T-helper 2 cell treated with Interferon-gamma antibody and Interleukin-4, amounts not matched to agents 5 μg/mL and 100 μg/mL, for 36 hours (primary cell): ENCODE measurements around the gene OR8K1.

Experiments
- DNase-seq: peaks from one replicate; pipeline ENCODE4 v3.0.0; 2021; ENCODE audit warnings: low spot score
- H3K27ac Mint-ChIP-seq: one replicate; pipeline ENCODE4 v1.8.0; 2021; ENCODE audit warnings: mild to moderate bottlenecking, mixed read lengths
- H3K27me3 Mint-ChIP-seq: one replicate; pipeline ENCODE4 v1.8.0; 2021; ENCODE audit warnings: low read depth, mixed read lengths
- H3K36me3 Mint-ChIP-seq: one replicate; pipeline ENCODE4 v1.8.0; 2021; ENCODE audit warnings: low read depth, mixed read lengths
- H3K4me1 Mint-ChIP-seq: one replicate; pipeline ENCODE4 v1.8.0; 2021; ENCODE audit warnings: low read depth, mixed read lengths
- H3K4me3 Mint-ChIP-seq: one replicate; pipeline ENCODE4 v1.8.0; 2022; ENCODE audit warnings: mild to moderate bottlenecking, moderate library complexity, mixed read lengths
- H3K9me3 Mint-ChIP-seq: one replicate; pipeline ENCODE4 v1.8.0; 2021; ENCODE audit warnings: mixed read lengths

OR8K1 gene

GRCh38 chr11:56345739-56346138 is at the start of gene OR8K1:
OR8K1 (plus strand) TSS chr11:56346039; CDS start chr11:56346039, 0 bp downstream.
- Mint-ChIP-seq H3K36me3 (no peaks in the 10 kb centered on the region), H3K4me3 (no peak within 1 kb of the TSS), H3K27ac (no peak within 1 kb of the TSS), H3K27me3 (no peaks in the 10 kb centered on the region), H3K9me3 (peaks cover 44% of the 10 kb centered on the region), H3K4me1 (no peaks in the 10 kb centered on the region)
- no peak for DNase-seq

DNA sequence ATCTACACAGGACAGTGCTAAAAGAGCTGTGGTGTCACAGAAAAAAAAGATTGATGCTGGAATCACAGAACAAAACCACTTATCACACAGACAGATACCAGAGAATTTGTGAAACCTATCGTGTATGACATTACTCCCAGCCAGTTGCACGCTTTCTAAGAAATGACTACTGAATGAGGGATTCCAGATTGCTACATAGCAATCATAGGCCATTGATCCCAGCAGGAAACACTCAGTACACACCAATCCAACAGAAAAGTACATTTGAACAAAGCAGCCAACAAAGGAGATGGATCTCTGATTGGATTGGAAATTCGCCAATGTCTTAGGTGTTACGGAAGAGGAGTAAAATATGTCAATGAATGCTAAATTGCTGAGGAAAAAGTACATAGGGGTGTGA is 48.9 kb upstream of the OR8K1 start:
- peaks cover 45% of the 10 kb centered on the region for H3K9me3 Mint-ChIP-seq
- H3K4me1 Mint-ChIP-seq, result no peaks in the 10 kb centered on the region
- no peak overlapping the region for H3K27ac Mint-ChIP-seq
- no peaks in the 10 kb centered on the region for H3K27me3 Mint-ChIP-seq
- DNase-seq, result no peak
- no peaks in the 10 kb centered on the region for H3K36me3 Mint-ChIP-seq
- H3K4me3 Mint-ChIP-seq, result no peak overlapping the region

DNA sequence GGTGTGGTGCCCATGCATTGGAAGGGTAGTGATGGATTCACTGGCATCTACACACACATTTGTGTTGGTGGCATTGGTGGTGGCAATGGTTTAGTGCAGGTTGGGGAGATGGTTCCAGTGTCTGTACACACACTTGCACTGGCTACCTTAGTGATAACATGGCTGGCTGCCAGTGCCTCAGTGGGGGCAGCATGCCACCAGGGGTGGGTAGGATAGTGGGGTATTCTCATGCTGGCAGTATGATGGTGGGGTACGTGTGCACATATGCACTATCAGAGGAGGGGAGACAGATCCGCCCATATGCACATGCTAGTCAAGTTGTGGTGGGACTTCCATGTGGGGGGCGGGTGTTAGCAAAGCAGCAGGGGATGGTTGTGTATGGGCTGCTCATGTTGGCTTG is 38.0 kb upstream of the OR8K1 start:
- no peaks in the 10 kb centered on the region for H3K36me3 Mint-ChIP-seq
- no peak for DNase-seq
- H3K27me3 Mint-ChIP-seq, result no peaks in the 10 kb centered on the region
- H3K9me3 Mint-ChIP-seq, result peaks cover 68% of the 10 kb centered on the region
- H3K4me1 Mint-ChIP-seq, result no peaks in the 10 kb centered on the region
- H3K4me3 Mint-ChIP-seq, result no peak overlapping the region
- H3K27ac Mint-ChIP-seq, result no peak overlapping the region

GRCh38 chr11:56314844-56315243 is 31.0 kb upstream of the OR8K1 start, which contains the start of gene OR8K3:
OR8K3 (plus strand) TSS chr11:56315144; CDS start chr11:56318307, 3,163 bp downstream.
- Mint-ChIP-seq H3K36me3 (no peaks in the 10 kb centered on the region), H3K4me3 (no peak within 1 kb of the TSS), H3K9me3 (peaks cover 48% of the 10 kb centered on the region), H3K27me3 (no peaks in the 10 kb centered on the region), H3K27ac (no peak within 1 kb of the TSS), H3K4me1 (no peaks in the 10 kb centered on the region)
- DNase-seq, result no peak

- no peak overlapping the region for H3K4me3 Mint-ChIP-seq
- no peak overlapping the region for H3K27ac Mint-ChIP-seq
- DNase-seq, result no peak
- H3K4me1 Mint-ChIP-seq, result no peaks in the 10 kb centered on the region
- H3K27me3 Mint-ChIP-seq, result no peaks in the 10 kb centered on the region
- H3K9me3 Mint-ChIP-seq, result peaks cover 30% of the 10 kb centered on the region
- H3K36me3 Mint-ChIP-seq, result no peaks in the 10 kb centered on the region
Measured at GRCh38 chr11:56331861-56332491, 13.9 kb upstream of the OR8K1 start.

GRCh38 chr11:56333156-56333555 is 12.7 kb upstream of the OR8K1 start:
- no peaks in the 10 kb centered on the region for H3K36me3 Mint-ChIP-seq
- no peaks in the 10 kb centered on the region for H3K27me3 Mint-ChIP-seq
- no peaks in the 10 kb centered on the region for H3K4me1 Mint-ChIP-seq

DNA sequence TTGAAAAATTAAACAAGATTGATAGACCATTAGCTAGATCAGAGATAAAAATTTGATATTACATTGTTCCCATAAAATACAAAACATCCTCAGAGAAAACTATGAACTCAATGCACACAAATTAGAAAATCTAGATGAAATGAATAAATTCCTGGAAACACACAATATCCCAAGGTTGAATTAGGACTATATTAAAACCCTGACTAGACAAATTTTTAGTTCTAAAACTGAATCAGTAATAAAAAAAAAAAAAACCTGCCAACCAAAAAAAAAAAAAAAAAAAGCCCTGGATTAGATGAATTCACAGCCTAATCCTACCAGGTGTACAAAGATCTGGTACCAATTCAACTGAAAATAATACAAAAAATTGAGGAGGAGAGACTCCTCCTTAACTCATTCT is 5.5 kb upstream of the OR8K1 start:
- no peaks in the 10 kb centered on the region for H3K36me3 Mint-ChIP-seq
- H3K27me3 Mint-ChIP-seq, result no peaks in the 10 kb centered on the region
- H3K9me3 Mint-ChIP-seq, result peaks cover 56% of the 10 kb centered on the region
- no peak overlapping the region for H3K4me3 Mint-ChIP-seq
- no peak for DNase-seq
- no peak overlapping the region for H3K27ac Mint-ChIP-seq
- no peaks in the 10 kb centered on the region for H3K4me1 Mint-ChIP-seq

More at GRCh38 chr11:56333156-56333555, 12.7 kb upstream of the OR8K1 start:
- H3K4me3 Mint-ChIP-seq, result no peak overlapping the region
- no peak overlapping the region for H3K27ac Mint-ChIP-seq
- peaks cover 29% of the 10 kb centered on the region for H3K9me3 Mint-ChIP-seq
- DNase-seq, result no peak

GRCh38 chr11:56353991-56354390 is 8.2 kb downstream of the OR8K1 start, which contains the start of gene OR8J1:
OR8J1 (plus strand) TSS chr11:56354291; CDS start chr11:56360247, 5,956 bp downstream.
- H3K4me1 Mint-ChIP-seq, result no peaks in the 10 kb centered on the region
- DNase-seq, result no peak
- H3K36me3 Mint-ChIP-seq, result no peaks in the 10 kb centered on the region
- no peak within 1 kb of the TSS for H3K4me3 Mint-ChIP-seq
- H3K9me3 Mint-ChIP-seq, result peaks cover 37% of the 10 kb centered on the region
- no peak within 1 kb of the TSS for H3K27ac Mint-ChIP-seq
- H3K27me3 Mint-ChIP-seq, result no peaks in the 10 kb centered on the region

DNA sequence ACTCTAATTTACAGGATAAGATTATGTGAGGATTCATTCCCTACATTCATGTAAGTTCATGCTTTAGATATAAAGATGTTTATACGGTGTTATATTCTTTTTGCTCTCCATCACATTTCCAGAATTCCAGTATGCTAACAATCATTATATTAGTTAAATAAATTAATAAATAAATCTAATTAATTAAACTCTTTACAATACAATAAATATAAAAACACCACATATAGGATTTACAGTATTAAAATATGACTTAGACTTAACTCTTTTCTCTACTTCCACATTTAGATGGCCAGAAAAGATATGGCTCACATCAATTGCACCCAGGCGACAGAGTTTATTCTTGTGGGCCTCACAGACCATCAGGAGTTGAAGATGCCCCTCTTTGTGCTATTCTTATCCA is 29.5 kb downstream of the OR8K1 start, which contains the start of gene OR8U1:
OR8U1 (plus strand) TSS at position 301 of the 400 bp plus-strand sequence; CDS start at position 301, 0 bp downstream.
- Mint-ChIP-seq H3K36me3 (no peaks in the 10 kb centered on the region), H3K27ac (no peak within 1 kb of the TSS), H3K27me3 (no peaks in the 10 kb centered on the region), H3K4me1 (no peaks in the 10 kb centered on the region), H3K9me3 (peaks cover 46% of the 10 kb centered on the region), H3K4me3 (no peak within 1 kb of the TSS)
- DNase-seq, result no peak

DNA sequence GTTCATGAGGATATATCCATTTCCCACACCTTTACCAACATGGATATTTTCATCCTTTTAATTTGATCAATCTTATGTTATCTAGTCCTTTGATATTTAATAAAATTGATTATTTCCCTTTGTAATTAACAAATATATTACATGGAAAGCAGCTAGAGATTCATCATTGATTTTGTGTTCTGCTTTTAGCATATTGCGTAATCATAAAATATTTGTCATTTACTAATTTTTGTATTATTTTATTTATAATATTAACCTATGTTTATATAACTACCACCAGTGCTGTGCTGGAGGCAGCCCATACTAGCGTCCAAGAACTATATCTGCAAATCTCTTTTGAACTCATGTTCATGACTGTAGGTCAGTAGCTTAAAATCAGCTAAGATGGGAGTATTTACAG is 34.3 kb downstream of the OR8K1 start:
- H3K27me3 Mint-ChIP-seq, result no peaks in the 10 kb centered on the region
- peaks cover 36% of the 10 kb centered on the region for H3K9me3 Mint-ChIP-seq
- no peak for DNase-seq
- H3K4me3 Mint-ChIP-seq, result no peak overlapping the region
- H3K27ac Mint-ChIP-seq, result no peak overlapping the region
- no peaks in the 10 kb centered on the region for H3K4me1 Mint-ChIP-seq
- no peaks in the 10 kb centered on the region for H3K36me3 Mint-ChIP-seq

- Mint-ChIP-seq H3K36me3 (no peaks in the 10 kb centered on the region), H3K9me3 (peaks cover 35% of the 10 kb centered on the region), H3K4me3 (no peak overlapping the region), H3K27me3 (no peaks in the 10 kb centered on the region), H3K4me1 (no peaks in the 10 kb centered on the region), H3K27ac (no peak overlapping the region)
- no peak for DNase-seq
Measured at GRCh38 chr11:56394381-56394780, 48.5 kb downstream of the OR8K1 start.

- H3K27ac Mint-ChIP-seq, result no peak overlapping the region
- peaks cover 37% of the 10 kb centered on the region for H3K9me3 Mint-ChIP-seq
- no peak overlapping the region for H3K4me3 Mint-ChIP-seq
- H3K27me3 Mint-ChIP-seq, result no peaks in the 10 kb centered on the region
- H3K4me1 Mint-ChIP-seq, result no peaks in the 10 kb centered on the region
- no peaks in the 10 kb centered on the region for H3K36me3 Mint-ChIP-seq
- no peak for DNase-seq
Measured at GRCh38 chr11:56396047-56396446, 50.2 kb downstream of the OR8K1 start.
